Body of pancreas (tissue), 4 donors: Measurements from ENCODE around the gene GRIK1.

ENCODE experiments used
- POLR2A ChIP-seq, 3 donors: fragments of 450-650 bp; IDR thresholded peaks; one replicate each; pipeline ENCODE4 v1.6.1; 2016; ENCODE audit warnings: antibody characterized with exemption in 3 of 3, mild to moderate bottlenecking in 2 of 3
- TF ChIP-seq, protein P1 (sequence below), 7 experiments: fragments of 450-650 bp in 4 of 7; fragments of 200-600 bp in 3 of 7; sonication (generic) in 3 of 7; IDR thresholded peaks; one replicate each; pipeline ENCODE4 v1.5.1; 2016 to 2019; ENCODE audit warnings: antibody characterized with exemption in 7 of 7

DNA sequence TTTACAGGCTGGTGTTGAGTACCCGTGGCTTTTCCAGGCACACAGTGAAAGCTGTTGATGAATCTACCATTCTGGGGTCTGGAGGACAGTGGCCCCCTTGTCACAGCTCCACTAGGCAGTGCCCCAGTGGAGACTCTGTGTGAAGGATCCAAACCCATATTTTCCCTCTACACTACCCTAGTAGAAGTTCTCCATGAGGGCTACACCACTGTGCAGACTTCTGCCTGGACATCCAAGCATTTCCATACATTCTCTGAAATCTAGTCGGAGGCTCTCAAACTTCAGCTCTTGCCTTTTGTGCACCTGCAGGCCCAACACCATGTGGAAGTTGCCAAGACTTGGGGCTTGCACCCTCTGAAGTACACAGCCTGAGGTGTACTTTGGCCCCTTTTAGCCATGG is 413.3 kb downstream of the GRIK1 start:
- TF ChIP-seq POLR2A (IDR thresholded peaks at IDR 0.05): no peak
- TF ChIP-seq, protein P1, sequence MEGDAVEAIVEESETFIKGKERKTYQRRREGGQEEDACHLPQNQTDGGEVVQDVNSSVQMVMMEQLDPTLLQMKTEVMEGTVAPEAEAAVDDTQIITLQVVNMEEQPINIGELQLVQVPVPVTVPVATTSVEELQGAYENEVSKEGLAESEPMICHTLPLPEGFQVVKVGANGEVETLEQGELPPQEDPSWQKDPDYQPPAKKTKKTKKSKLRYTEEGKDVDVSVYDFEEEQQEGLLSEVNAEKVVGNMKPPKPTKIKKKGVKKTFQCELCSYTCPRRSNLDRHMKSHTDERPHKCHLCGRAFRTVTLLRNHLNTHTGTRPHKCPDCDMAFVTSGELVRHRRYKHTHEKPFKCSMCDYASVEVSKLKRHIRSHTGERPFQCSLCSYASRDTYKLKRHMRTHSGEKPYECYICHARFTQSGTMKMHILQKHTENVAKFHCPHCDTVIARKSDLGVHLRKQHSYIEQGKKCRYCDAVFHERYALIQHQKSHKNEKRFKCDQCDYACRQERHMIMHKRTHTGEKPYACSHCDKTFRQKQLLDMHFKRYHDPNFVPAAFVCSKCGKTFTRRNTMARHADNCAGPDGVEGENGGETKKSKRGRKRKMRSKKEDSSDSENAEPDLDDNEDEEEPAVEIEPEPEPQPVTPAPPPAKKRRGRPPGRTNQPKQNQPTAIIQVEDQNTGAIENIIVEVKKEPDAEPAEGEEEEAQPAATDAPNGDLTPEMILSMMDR (IDR thresholded peaks at IDR 0.05): no peak
